GM23338 (cell line): Measurements from ENCODE around the gene CPNE2.

Source experiments
- CTCF ChIP-seq, 2 experiments: fragments of 200-600 bp in 1 of 2; sonication (generic) in 1 of 2; conservative IDR thresholded peaks; 2 replicates each; pipeline versions ENCODE4 v1.5.1 to v1.6.1; 2016 to 2017; ENCODE audit warnings: antibody characterized with exemption in 2 of 2, low read depth in 2 of 2, mild to moderate bottlenecking in 2 of 2, moderate library complexity in 1 of 2
- EZH2phosphoT487 ChIP-seq: fragments of 200-600 bp; sonication (generic); IDR thresholded peaks from one replicate; pipeline ENCODE4 v1.8.1; 2018; ENCODE audit warnings: antibody characterized with exemption; ENCODE audit not compliant: unreplicated experiment
- POLR2AphosphoS5 ChIP-seq: IDR thresholded peaks from 2 replicates; pipeline ENCODE4 v1.6.1; 2016; ENCODE audit warnings: antibody characterized with exemption, low read depth
- STAT1 ChIP-seq: IDR thresholded peaks from one replicate; pipeline ENCODE4 v1.6.1; 2016; ENCODE audit warnings: antibody characterized with exemption; ENCODE audit not compliant: unreplicated experiment

GRCh38 chr16:57196286-57196685, 103.9 kb downstream of the CPNE2 start:
- no peak for TF ChIP-seq POLR2AphosphoS5
- no peak for TF ChIP-seq CTCF (conservative IDR thresholded peaks at IDR 0.05; ENCODE audit: low read depth in 2 of 2)
- no peak for TF ChIP-seq EZH2phosphoT487
- TF ChIP-seq STAT1 = no peak
